Peyer's patch (tissue), 4 donors: Measurements from ENCODE around the gene RPS2.

Source experiments
- POLR2A ChIP-seq, 2 donors: fragments of 450-650 bp; IDR thresholded peaks; one replicate each; pipeline ENCODE4 v1.5.1; 2017; ENCODE audit warnings: antibody characterized with exemption in 2 of 2, mild to moderate bottlenecking in 2 of 2, moderate library complexity in 2 of 2
- TF ChIP-seq, protein P1 (sequence below), 6 experiments: fragments of 450-650 bp in 4 of 6; fragments of 200-600 bp in 2 of 6; sonication (generic) in 1 of 6; IDR thresholded peaks; one replicate each; pipeline ENCODE4 v1.5.1; 2017 to 2019; ENCODE audit warnings: antibody characterized with exemption in 6 of 6, mild to moderate bottlenecking in 3 of 6, moderate library complexity in 1 of 6

DNA sequence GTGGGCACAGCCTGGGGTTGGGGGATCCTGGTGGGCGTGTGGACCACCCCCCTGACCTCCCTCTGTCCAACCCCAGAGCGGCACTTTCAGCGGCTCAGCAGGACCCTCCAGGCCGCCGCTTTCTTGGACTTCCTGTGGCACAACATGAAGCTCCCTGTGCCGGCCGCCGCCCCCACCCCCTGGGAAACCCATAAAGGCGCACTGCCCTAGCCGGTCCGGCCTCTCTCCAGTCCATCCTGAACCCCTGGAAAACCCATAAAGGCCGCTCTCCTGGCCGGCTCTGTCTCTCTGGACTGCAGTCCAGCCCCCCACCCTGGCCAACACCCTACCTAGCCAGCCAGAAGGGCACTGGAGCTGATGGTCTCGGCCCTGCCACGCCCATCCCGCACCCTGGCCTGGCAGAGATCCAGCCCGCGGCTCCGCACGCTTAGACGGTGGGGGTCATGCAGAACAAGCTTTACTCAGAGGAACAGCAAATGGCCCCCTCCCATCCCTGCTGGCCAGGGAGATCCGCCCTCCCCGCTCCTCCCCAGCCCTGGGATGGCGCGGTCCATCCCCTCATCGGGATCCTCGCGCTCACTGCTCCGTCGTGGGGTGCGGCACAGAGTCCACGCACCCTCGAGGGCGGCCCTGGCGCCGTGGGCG lies 14.0 kb upstream of the RPS2 start:
- TF ChIP-seq, protein P1, sequence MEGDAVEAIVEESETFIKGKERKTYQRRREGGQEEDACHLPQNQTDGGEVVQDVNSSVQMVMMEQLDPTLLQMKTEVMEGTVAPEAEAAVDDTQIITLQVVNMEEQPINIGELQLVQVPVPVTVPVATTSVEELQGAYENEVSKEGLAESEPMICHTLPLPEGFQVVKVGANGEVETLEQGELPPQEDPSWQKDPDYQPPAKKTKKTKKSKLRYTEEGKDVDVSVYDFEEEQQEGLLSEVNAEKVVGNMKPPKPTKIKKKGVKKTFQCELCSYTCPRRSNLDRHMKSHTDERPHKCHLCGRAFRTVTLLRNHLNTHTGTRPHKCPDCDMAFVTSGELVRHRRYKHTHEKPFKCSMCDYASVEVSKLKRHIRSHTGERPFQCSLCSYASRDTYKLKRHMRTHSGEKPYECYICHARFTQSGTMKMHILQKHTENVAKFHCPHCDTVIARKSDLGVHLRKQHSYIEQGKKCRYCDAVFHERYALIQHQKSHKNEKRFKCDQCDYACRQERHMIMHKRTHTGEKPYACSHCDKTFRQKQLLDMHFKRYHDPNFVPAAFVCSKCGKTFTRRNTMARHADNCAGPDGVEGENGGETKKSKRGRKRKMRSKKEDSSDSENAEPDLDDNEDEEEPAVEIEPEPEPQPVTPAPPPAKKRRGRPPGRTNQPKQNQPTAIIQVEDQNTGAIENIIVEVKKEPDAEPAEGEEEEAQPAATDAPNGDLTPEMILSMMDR (IDR thresholded peaks at IDR 0.05): no peak
- no peak for TF ChIP-seq POLR2A (IDR thresholded peaks at IDR 0.05)
